Fibroblast of mammary gland (primary cell): Measurements from ENCODE around the gene PER1.

Experiments
- DNase-seq: peaks from one replicate; pipeline ENCODE4 v3.0.0-alpha.2; 2010; ENCODE audit warnings: low read depth
- H3K4me3 ChIP-seq: 2 replicates; pipeline ENCODE4 v1.5.1; 2011; ENCODE audit warnings: low read depth, mild to moderate bottlenecking, low read length, moderate library complexity; ENCODE audit not compliant: control insufficient read depth
- TF ChIP-seq, protein P1 (sequence below): conservative IDR thresholded peaks from 2 replicates; pipeline ENCODE4 v1.5.1; 2011; ENCODE audit warnings: low read depth, low read length, inconsistent platforms; ENCODE audit not compliant: control insufficient read depth, insufficient read depth

The PER1 gene

DNA sequence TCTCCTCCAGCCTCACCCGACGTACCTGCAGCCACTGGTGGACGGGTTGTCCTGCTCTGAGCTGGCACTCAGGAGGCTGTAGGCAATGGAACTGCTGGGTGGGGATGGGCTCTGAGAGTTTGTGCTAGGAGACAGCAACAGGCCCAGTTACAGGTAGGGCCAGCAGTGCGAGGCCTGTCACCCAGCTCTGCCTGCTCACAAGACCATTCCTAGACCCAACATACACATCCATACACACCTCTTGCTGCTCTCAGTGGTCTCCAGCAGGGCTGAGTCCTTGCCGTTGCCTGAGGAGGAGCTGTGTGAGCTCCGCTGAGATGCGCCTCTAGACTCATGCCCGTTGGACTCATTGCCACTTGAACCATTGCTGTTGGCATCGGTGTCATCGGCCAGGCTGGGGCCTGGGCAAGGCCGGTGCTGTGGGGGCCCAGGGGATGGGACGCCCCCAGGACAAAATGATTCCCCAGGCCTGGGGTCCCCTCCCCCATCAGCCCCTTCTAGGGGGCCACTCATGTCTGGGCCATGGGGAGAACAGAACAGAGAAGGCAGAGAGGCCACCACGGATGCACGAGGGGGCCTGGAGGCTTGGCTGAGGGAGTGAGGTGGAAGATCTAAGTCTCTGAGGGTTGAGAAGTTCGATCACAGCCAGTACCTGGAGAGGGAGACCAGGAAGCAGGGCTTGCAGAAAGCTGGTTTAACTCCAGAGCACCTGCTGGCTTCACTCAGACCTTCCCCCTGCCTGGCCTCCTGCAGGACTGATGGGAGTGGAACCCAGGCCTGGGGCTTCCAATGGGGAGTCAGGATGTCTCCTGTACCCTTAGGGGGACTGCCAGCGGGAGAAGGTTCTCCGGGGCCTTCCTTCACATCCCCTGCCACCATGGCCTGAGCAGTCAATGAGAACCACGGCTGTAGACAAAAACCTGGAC is 1.7 kb downstream of the PER1 start:
- TF ChIP-seq, protein P1, sequence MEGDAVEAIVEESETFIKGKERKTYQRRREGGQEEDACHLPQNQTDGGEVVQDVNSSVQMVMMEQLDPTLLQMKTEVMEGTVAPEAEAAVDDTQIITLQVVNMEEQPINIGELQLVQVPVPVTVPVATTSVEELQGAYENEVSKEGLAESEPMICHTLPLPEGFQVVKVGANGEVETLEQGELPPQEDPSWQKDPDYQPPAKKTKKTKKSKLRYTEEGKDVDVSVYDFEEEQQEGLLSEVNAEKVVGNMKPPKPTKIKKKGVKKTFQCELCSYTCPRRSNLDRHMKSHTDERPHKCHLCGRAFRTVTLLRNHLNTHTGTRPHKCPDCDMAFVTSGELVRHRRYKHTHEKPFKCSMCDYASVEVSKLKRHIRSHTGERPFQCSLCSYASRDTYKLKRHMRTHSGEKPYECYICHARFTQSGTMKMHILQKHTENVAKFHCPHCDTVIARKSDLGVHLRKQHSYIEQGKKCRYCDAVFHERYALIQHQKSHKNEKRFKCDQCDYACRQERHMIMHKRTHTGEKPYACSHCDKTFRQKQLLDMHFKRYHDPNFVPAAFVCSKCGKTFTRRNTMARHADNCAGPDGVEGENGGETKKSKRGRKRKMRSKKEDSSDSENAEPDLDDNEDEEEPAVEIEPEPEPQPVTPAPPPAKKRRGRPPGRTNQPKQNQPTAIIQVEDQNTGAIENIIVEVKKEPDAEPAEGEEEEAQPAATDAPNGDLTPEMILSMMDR, result no peak
- peak overlapping the region; percentile 97 for H3K4me3 ChIP-seq
- no peak for DNase-seq

DNA sequence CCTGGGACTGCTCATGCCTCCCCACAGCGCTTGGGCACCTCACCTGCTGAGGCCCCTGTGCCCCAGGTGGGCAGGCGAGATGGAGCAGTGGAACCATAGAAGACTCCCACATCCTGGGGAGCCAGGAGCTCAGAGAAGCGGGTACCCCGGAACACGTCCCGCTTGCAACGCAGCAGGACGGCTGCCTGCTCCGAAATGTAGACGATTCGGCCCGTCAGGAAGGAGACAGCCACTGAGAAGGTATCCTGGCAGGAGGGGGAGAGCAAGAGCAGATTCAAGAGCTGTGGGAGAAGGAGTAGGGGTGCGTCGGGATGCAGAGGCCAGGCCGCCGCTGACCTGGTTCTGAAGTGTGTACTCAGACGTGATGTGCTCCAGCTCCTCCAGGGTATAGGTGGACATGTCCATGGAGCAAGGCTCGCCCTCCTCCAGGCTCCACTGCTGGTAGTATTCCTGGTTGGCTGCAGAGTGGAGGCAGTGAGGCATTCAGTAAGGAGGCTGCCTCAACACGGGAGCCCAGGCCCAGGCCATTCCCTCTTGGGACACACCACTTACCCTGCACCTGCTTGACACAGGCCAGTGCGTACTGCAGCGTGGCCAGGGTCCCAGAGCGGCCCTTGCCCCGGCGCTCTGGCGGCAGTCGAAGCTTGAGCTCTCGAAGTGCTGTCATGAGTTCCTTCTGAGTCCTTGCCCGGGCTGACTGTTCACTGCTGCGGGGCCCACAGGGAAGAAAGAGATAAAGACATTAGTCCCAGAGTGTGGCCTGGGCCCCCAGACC is 2.6 kb downstream of the PER1 start:
- H3K4me3 ChIP-seq, result no peak overlapping the region
- TF ChIP-seq, protein P1, result no peak
- no peak for DNase-seq

DNA sequence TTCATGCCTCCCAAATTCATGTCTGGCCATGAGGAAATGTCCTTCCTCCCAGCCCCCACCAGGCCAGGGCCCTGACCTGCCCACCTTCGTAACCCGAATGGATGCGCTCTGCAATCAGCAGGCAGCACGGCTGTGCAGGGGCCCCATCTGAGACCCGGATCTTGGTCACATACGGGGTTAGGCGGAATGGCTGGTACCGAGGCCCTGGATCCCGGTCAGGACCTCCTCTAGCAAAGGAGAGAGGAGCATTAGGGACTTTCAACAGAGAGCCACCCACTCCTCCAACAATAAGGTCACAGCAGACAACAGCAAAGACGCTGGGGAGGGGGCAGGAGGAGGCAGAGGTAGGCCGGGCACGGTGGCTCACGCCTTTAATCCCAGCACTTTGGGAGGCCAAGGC is 3.6 kb downstream of the PER1 start:
- H3K4me3 ChIP-seq, result no peak overlapping the region
- TF ChIP-seq, protein P1, result no peak
- no peak for DNase-seq

DNA sequence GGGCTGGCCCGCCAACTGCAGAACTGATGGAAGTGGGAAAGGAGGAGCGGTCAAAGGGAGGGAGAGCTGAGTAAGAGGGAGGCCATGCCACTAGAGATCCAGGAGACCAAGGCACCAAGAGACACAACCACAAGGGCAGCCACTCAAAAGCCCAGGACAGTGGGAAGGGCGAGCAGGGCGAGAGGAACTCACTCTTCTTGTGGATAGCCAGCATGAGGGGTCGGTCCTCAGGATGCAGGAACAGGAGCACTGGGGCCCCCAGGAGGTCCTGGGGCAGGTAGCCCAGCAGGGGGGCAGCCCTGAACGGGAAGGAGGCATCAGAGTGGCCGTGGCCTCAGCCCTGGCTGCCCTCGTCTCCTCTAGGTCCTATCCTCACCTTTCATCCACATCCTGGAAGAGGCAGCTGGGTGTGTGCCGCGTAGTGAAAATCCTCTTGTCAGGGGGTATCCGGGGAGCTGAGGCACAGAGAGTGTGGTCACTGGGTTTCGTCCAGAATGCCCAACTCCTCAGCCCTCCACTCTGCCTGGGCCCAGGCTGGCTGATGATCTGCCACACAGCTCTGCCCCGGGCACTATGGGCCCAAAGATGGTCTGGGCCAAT is 4.3 kb downstream of the PER1 start:
- H3K4me3 ChIP-seq, result no peak overlapping the region
- TF ChIP-seq, protein P1, result no peak
- no peak for DNase-seq

DNA sequence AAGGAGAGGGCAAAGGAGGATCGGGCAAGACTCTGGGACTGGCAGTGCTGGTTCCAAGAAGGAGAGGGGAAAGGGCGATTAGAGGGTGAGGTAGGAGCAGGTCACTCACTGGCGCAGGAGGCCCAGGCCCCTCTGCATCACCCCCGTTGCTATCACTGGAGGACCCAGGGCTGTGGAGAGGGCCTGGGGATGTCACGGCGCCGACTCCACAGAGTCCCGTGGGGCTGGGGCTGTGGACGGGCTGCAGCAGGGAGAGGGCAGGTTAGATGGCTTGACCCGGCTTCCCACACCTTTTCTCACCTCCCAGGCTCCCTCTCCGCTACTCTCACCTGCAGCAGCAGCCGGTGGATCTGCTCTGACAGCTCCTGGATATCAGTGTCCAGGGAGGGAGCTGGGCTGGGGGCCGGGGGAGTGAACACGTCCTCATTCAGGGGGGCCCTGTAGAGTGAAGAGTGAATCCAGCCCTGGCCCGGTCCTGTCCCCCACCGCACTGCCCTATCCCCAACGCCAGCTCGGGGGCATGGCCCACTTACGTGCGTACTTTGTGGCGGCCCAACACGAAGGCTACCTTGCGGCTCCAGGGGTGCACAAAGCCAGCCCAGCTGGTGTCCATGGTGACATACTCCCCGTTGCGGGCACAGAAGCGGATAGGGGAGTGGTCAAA is 4.9 kb downstream of the PER1 start:
- TF ChIP-seq, protein P1, result no peak
- DNase-seq, result no peak
- no peak overlapping the region for H3K4me3 ChIP-seq

DNA sequence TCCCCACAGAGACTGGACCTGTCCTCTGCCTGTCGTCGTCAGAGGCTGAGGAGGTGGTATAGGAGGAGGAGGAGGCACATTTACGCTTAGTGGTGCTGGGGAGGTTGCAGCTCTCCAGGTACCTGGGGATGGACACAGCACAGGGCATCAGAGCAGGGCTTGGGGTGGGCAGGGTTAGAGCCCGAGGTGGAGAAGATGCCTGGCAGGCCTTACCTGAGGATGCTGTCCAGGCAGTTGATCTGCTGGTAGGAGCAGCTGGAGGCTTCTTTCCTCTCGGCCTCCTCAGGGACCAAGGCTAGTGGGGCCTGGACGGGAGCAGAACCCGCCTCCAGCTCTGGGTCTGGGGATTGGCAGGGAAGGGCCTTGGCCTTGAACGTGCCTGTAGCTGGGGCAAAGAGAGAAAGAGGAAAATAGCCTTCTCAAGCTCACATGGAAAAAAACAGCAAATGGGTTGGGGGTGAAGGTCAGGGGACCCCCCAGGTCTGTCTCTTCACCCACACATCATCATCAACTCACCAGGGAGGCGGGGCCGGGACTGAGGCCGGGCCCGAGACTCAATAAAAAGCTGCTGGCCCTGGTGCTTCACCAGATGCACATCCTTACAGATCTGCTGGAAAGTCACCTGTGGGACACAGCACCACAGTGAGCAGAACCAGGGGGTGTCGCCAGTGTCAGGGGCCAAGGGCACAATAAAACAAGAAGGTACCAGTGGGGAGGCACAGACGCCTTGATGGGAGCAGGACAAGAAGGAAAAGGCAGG is 5.6 kb downstream of the PER1 start:
- no peak overlapping the region for H3K4me3 ChIP-seq
- DNase-seq, result no peak
- TF ChIP-seq, protein P1, result no peak
